Activated T-cell treated with anti-CD3 and anti-CD28 coated beads, Interleukin-2, amount 50 U/mL, for 1 hour (primary cell): ENCODE measurements around the gene NDUFA11.

Experiments used
- DNase-seq: peaks from one replicate; pipeline ENCODE4 v3.0.0-alpha.2; 2020

Gene NDUFA11

DNA sequence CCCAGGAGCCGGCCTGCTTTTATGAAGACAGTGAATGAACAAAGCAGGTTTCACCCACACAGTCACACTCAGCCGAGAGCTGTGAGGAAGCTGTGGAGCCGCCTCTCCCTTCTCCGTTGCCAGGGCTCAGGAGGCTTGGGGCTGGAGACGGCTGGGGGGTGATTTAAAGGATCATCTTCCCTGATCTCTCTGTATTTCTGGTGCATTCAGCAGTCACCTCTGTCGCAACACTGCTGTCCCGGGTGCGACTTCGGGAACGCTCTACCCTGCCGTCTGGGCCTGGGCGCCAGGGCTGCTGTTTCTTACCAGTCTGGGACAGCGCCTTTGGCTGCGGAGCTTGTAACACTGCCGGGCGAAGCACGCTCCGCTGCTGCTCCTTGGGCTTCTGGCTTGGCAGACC, 28.6 kb upstream of the NDUFA11 start:
- no peak for DNase-seq

DNA sequence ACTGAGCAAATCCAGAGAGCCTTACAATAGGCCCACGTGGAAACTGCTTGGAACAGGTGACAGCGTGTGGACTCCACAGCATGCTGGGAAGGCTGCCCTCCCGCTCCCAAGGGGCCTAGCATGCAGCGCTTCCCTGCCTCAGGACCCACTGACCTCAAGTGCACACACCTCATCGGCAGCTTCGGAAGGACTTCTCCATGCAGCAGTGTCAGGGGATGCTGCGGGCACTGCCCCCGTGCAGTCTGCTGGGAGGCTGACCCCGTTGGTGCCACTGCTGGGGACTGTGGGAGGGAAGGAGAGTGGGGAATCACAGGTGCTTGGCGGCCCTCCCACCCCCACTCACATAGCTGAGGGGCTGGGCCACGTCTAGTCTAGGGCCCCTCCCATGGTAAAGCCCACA, 27.7 kb upstream of the NDUFA11 start:
- no peak for DNase-seq

DNA sequence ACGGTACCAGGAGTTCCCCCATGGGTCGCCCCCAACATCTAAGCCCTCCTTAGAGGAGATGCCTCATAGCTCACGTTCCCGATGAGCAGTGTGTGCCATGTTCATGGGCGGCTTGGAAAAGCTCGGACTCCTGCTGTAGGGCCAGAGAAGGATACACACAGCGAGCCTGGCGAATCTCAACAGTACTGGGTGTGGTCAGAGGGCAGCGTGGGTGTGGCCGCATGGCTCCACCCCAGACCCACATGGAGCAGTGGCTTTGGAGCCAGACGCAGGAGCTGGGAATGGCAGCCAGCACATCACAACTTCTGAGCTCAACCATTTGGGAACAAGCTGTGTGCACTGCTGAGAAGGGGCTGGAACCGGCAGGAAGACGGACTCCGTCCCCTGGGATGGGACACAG, 26.0 kb upstream of the NDUFA11 start:
- DNase-seq = no peak

DNA sequence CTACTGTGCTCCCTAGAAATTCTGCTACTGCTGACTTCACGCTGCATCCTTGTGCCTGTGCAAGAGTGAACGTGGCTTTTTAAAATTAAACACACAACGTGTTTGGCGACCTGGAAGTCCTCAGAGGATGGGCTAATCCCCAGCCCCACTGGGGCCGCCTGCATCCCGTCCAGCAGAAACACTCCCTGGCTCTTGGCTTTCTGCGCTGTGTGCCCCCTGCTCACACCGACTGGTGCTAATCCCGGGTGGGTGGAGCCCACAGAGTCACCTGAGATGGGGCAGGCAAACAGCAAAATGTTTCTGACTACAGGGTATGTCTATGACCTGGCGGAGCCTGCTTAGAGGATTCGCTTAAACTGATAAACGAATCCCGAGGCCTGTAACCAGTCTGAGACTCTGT, 25.6 kb upstream of the NDUFA11 start:
- DNase-seq = no peak

DNA sequence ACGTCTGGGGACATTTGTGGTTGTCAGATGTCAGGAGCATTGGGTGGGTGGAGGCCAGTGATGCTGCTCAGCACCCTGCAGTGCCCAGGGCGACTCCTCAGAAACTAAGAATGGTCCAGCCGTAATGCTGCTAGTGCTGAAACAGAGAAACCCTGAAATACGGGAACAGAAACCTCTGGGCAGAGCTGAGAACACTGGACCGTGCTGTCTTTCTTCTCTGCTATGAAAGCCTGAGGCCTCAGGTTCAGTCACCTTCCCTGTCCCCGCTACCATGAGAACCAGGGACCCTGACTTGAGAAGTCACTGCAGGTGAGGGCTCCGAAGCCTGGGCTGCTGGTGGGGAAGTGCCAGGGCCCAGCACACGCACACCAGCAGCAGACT, 23.8 kb upstream of the NDUFA11 start:
- DNase-seq = no peak

DNA sequence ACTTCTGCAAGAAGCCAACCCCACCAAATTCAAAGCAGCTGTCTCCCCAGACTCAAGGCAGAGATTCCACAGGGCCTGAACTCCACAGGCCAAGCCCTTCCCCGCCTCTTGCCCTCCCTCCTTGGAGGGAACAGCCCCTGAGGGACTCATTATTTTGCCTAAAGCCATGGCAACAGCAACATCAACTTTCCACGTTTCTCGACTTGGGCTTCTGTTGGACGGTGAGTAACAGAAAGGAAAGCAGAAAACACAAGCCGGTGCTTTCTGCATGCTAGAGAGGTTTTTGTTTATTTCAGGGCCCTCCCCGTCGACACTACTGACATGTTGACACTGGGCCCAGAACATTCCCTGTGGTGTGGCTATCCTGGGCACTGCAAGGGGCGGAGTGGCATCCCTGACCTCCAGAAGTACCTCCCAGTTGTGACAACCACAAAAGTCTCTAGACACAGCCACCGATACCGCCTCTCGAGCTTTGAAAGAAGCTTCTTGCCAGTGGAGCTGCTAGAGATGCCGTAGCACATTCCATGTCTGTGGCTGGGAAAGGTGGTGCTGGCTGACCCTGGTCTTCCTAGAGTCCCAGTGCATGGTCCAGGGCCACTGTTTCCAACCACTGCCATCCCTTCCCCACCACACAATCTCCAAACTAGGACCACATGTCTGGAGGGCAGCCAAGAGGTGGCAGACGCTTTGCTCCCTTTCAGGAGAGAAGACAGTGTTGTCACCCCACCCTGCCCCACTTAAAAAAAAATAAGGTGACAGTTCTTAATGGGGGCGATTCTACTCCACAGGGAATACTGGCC, 23.3 kb upstream of the NDUFA11 start:
- no peak for DNase-seq

DNA sequence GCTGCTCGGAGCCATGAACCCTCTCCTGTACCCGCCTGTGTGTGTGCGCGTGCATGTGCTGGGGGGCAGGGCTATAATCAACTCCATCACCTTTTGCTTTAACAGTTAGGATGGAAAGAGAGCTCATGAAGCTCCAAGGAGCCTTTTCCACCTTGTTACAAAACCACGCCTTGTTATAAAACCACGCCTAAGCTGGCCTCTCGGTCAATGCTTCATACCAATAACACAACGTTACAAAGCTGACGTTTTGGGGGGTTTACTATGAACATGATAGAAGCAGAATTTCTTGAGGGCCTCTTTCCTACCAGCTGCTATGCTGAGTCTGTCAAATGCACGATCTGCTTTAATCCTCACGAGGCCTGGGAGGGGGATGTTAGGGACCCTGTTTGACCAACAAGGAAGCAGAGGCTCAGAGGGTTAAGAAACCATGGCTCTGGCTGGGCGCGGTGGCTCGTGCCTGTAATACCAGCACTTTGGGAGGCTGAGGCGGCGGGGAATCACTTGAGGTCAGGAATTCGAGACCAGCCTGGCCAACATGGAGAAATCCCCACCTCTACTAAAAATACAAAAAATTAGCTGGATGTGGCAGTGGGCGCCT, 22.3 kb upstream of the NDUFA11 start:
- DNase-seq = no peak

DNA sequence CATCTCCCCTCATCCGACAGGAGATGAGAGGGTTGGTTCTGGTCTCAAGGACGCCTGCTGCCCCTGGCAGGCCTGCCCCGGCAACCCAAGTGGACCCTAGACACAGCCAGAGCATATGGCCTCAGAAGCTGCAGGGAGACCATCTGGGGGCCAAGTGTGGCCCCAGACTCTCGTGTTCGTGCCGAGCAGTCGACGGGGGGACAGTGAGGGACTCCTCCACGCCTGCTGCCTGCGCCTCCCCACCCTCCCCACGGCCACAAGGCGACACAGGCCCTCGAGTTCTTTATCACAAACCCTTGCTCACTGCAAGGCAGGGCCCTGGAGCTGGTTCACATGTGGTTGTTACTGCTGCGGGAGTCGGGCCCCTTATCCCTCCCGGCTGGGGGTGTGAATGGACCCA, 19.8 kb upstream of the NDUFA11 start:
- no peak for DNase-seq

DNA sequence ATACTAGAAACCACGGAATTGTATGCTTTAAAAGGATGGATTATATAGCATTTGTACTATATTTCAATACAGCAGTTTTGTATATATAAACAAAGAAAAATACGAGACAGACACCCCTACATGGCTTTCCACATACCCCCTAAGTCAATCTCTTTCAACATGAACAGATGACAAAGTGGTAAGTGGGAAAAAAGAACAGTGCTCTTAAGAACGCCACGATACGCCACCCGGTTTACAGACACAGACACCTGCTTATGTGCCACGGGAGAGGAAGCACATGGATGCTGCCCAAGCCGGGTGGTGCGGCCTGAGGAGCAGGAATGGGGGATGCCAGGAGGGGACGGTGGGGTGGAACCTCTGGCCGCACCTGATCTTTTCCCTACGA, 18.6 kb upstream of the NDUFA11 start:
- no peak for DNase-seq

DNA sequence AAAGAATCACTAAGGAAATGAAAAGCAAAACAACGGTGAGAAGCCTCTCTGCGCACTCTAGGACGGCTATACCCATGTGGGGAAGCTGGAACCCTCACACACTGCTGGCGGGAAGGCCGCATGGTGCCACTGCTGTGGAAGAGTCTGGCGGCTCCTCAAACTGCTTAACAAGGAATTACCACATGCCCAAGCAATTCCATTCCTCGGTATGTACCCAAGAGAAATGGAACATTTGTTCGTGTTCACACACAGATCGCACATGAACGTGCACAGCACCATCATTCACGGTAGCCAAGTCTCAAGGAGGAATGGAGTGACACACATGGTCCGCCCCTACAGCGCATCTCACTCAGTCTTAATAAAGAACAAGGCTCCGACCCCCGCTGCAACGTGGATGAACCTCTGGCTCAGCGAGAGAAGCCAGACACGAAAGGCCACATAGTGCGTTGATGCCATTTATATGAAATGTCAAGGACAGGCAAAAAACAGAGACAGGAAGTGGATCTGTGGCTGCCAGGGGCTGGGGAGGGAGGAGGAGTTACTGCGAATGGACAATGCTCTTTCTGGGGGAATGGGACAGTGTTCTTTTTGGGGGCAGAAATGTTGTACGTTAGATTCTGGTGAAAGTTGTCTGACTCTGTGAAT, 18.0 kb upstream of the NDUFA11 start:
- DNase-seq = no peak

DNA sequence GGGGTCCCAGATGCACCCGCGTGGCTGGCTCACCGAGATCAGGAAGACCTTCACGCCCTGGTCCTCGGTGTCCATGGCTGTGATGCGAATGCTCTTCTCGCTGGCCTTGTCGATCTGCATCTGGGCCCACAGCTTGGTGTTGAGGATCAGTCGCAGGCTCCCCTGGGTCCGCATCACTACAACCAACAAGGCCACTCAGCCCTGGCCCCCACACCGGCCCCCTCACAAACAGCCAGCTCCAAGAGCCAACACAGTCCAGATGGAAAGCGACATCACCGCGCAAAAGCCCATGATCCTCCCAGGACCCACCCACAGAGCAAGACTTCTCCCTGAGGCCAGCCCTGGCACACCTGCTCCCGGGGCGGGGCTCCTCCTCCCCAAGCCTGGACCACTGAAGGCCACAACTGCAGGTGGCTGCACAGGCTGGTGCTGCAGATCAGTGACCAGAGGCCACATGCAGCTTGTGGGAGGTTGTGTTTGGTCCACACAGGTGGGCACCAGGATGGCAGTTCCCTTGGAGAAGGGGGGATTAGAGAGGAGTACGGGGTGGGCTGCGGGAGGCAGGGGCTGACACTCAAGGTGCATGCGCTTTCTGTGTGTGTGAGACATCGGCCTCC, 15.0 kb upstream of the NDUFA11 start:
- no peak for DNase-seq

DNA sequence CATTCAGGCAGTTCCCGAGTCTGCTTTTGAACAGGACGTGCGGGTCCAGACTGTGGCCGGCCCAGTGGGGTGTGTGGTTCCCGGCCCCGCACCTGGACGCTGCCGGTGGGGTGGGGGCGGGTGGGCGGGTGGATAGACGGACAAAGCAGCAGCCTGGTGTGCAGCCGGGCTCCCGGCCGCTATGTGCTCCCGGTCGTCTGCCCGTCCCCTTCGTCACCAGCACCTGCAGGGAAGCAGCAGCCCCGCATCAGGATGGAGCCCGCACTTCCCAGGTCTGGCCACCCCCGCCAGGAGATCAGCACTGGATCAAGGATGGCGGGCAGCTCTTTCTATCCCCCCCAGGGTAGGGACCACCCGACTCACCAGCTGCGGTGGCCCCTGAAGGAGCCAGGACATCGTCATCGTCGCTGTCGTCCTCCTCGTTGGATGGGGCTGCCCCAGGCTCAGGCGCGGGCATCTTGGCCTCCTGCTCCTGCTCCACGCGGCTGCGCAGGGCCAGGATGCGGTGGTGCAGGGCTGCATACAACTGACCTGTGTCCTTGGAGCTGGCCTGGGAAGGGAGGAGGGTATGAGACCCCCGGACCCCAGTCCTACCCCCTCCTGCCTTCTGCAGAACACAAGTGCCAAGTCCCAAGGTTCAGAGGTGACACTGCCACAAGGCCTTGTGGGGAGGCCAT, 14.0 kb upstream of the NDUFA11 start:
- no peak for DNase-seq

DNA sequence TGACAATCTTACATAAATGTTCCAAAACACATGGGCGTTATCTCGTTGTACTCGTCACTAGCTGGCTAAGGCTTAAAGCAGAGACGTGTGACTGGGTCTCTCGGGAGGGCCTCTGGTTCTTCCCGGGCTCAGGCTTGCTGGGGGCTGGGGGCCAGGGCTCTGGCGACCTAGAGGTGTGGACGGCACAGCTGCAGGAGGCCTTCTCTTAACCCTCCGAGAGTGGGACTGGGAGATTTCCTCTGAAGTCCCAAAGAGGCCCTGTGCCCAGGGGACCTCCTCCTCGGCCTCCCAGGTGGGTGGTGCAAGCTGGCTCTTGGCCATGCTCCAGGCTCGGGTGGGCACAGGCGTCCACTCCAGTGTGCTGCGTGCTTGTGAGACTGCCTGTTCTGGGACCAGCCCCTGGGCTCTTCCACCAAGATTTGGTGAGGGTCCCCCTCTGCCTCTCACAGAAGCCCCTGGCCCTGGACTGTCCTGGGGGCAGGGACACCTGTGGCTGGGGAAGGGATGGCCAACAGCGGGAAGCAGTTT, 12.7 kb upstream of the NDUFA11 start:
- DNase-seq = no peak

DNA sequence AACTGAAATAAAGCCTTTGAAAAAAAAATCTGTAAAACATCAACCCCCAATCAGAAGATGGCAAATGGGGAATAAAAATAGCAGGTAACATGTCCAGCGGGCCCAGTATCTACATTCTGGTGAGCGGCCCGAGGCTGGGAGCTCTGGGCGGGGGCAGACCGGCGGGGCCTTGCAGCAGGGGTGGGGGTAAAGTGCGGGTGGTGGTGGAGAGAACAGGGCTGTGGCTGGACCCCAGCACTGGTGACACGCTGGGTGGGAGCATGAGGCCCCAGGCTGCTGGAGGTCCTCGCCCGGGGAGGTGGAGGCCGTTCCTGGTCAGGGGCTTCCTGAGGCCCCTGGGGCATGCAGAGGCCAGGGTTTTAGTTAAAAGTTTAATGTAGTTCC, 12.2 kb upstream of the NDUFA11 start:
- no peak for DNase-seq

DNA sequence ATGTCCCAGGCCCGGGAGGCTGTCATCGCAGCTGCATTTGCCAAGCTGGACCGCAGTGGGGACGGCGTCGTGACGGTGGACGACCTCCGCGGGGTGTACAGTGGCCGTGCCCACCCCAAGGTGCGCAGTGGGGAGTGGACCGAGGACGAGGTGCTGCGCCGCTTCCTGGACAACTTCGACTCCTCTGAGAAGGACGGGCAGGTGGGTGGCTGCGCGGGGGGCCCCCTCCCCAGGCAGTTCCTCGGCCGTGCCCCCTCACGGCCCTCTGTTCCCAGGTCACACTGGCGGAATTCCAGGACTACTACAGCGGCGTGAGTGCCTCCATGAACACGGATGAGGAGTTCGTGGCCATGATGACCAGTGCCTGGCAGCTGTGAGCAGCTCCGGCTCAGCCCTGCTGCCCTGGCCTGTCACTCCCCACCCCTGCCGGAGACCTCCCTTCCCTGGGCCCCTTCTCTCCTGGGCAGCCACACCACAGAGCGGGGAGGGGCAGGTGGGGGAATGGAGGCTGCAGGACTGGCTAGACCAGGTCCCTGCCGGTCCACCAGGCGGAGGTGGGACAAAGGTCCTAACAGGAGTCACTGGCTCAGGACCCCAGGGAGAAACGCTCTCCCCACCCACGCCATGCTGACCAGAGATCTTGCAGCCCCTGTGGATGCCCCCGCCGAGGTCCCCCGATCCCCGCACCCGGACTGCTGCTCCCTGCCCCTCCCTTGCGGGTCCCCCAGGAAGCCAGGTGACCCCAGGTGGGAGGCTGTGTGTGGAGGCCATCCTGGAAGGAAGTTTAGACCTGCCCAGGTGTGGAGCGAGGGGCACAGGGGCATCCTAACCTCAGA, 11.6 kb upstream of the NDUFA11 start:
- DNase-seq = no peak

DNA sequence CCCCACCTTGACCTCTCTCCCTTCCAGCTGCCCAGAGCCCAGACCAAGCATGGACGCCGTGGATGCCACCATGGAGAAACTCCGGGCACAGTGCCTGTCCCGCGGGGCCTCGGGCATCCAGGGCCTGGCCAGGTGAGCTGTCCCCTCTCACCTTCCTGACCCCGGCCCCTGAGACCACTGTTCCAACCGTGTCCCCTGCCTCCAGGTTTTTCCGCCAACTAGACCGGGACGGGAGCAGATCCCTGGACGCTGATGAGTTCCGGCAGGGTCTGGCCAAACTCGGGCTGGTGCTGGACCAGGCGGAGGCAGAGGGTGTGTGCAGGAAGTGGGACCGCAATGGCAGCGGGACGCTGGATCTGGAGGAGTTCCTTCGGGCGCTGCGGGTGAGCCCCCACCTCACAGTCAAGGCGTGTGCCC, 10.8 kb upstream of the NDUFA11 start:
- DNase-seq = no peak

DNA sequence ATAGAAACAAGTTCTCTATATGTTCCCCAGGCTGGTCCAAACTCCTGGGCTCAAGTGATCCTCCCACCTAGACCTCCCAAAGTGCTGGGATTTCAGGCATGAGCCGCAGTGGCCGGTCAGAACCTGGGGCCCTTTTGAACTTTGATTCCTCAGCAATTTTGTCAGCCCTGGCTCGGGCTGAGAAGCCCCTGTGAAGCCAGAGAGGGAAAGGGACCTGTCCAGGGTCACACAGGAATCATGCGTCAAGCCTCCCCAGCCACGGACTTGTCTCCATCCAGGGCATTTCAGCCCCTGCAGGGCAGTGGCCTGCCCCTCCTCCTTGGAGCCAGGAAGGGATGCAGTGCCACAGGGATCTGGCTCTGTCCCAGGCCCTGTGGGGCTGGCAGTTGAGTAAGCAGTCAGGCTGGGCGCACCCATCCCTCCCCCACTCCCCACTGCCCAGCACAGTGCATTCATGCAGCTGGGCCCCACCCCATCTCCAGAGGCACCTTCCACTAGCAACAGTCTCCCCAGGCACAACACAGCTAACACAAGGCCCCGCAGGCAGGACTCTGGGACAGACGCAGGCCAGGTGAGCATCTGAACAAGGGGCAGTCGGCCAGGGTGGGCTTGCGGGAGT, 10.3 kb upstream of the NDUFA11 start, which contains the start of gene CAPS:
CAPS (plus strand) TSS at position 516 of the 619 bp plus-strand sequence. CDS start 153 bp downstream, outside the sequence.
- no peak for DNase-seq

DNA sequence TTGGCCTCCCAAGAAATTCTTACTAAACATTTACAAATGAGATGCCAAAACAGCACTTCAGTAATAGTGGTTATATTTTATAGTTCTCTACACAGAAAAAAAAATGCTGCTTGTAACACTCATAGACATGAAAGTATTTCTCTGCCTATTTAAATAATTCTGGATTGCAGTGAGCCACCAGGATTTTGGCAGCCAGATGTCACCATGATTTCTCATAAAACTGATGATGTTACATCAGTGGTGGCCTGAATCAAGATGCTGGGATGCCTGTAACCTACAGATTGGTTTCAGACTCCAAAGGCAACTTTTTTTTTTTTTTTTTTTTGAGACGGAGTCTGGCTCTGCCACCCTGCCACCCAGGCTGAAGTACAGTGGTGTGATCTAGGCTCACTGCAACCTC, 7.8 kb upstream of the NDUFA11 start:
- no peak for DNase-seq

DNA sequence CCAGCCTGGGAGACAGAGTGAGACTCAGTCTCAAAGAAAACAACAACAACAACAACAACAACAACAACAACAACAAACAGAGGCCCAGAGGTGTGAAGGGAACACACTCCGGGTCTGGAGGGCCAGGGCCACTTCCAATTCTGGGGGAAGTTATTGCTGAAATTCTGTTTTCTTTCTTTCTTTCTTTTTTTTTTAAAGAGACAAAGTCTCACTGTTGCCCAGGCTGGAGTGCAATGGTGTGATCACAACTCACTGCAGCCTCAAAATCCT, 7.0 kb upstream of the NDUFA11 start:
- no peak for DNase-seq

DNA sequence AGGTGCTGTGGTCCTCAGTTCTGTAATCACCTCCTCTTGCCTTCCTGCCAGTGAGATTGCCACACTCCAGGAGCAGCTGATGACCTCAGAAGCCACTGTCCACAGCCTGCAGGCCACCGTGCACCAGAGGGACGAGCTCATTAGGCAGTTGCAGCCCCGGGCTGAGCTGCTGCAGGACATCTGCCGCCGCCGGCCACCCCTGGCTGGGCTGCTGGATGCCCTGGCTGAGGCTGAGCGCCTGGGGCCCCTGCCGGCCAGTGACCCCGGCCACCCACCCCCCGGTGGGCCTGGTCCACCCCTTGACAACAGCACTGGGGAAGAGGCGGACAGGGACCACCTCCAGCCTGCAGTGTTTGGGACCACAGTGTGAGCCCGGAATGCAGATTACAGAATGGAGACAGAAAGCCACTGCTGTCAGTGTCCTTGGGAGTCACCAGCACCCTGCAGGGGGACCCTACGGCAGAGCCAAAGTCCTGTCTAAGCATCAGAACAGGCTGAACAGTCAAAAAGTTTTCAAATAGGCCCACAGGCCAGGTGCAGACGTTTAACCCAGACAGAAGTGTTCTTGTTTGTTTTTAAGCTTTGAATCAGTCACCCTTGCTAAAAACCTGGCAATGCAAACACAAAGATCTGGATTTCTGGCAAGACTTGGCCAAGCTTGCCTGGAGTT, 5.3 kb upstream of the NDUFA11 start:
- DNase-seq = no peak

DNA sequence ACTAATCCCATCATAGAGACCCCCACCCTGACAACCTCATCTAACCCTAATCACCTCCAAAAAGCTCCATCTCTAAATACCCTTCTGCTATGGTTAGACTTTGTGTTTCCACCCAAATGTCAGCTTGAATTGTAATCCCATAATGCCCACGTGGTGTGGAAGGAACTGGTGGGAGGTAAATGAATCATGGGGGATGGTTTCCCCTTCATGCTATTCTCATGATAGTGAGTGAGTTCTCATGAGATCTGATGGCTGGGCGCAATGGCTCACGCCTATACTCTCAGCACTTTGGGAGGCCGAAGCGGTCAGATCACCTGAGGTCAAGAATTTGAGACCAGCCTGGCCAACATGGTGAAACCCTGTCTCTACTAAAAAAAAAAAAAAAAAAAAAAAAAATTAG, 3.7 kb upstream of the NDUFA11 start:
- DNase-seq = no peak
